HUES64 (cell line): Measurements from ENCODE around the gene TBC1D3C. TPM values are rescaled to one million over a fixed set of nuclear protein-coding genes. Genes with fewer than 3 reads are reported as not detected.
"Not testable (repeated sequence)": the region's sequence is repeated elsewhere in the genome, so short reads cannot be mapped to it uniquely, and the experiment has no call there.

ENCODE experiments used
- H3K27ac ChIP-seq: 2 replicates; pipeline ENCODE4 v1.7.0; 2013; ENCODE audit warnings: low read depth, low read length, inconsistent platforms
- H3K27me3 ChIP-seq: 2 replicates; pipeline ENCODE4 v1.6.1; 2013; ENCODE audit warnings: mild to moderate bottlenecking, low read length; ENCODE audit not compliant: insufficient read depth
- H3K36me3 ChIP-seq: 2 replicates; pipeline ENCODE4 v1.6.1; 2013; ENCODE audit warnings: mild to moderate bottlenecking, low read length; ENCODE audit not compliant: insufficient read depth
- H3K4me1 ChIP-seq: 2 replicates; pipeline ENCODE4 v1.6.1; 2013; ENCODE audit warnings: mild to moderate bottlenecking, low read length, moderate library complexity; ENCODE audit not compliant: insufficient read depth
- H3K4me3 ChIP-seq: 2 replicates; pipeline ENCODE4 v1.5.1; 2013; ENCODE audit warnings: mild to moderate bottlenecking, low read length, moderate library complexity
- H3K9ac ChIP-seq: 2 replicates; pipeline ENCODE4 v1.6.1; 2013; ENCODE audit warnings: mild to moderate bottlenecking, low read depth, low read length
- H3K9me3 ChIP-seq: 2 replicates; pipeline ENCODE4 v1.6.1; 2013; ENCODE audit warnings: low read depth, low read length; ENCODE audit not compliant: insufficient read depth
- WGBS: fragments of 150-250, 120-280 bp; methylation state at CpG from one replicate; pipeline ENCODE4 v1.1.7; 2013; ENCODE audit warnings: missing lambda C conversion rate; 5-methylcytosine and 5-hydroxymethylcytosine counted together
- polyA plus RNA-seq, 2 experiments: library from polyadenylated mRNA; stranded (reverse); fragments of 50-300 nt; gene quantifications; one replicate each; pipeline ENCODE4 v1.2.3, GENCODE V29; 2013

Gene TBC1D3C
- polyA plus RNA-seq (2013, experiment 1 of 2) = not detected
- not detected for polyA plus RNA-seq (2013, experiment 2 of 2)

- H3K4me1 ChIP-seq, H3K27me3 ChIP-seq, H3K36me3 ChIP-seq, H3K4me3 ChIP-seq, H3K9ac ChIP-seq, H3K9me3 ChIP-seq, H3K27ac ChIP-seq: not testable (repeated sequence)
- no CpG with 5 or more reads among the region's 10 CpGs for WGBS
These were observed at the start of gene TBC1D3C for GRCh38 chr17:38068534-38068933. Gene TBC1D3C, minus strand, starts transcription at chr17:38068634. Its CDS starts 1,568 bp downstream, at chr17:38067066.

DNA sequence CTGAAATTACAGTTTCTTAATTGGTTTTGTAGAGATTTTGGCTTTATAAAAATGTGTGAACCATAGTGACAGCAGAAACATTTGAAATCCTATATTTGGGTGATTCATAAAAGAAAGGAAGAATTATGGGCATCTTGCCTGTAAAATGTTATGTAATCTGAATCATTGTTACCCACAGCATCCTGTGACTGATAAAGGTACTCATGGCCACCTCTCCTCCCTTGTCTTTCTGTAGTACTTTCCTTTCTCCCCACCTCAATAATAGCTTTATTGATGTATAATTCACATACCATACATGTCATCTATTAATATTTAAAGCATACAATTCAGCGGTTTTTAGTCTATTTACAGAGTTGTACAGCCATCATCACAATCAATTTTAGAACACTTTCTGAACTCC is 30.8 kb upstream of the TBC1D3C start:
- not testable (repeated sequence) for H3K27me3 ChIP-seq, H3K36me3 ChIP-seq, H3K9me3 ChIP-seq, H3K4me3 ChIP-seq, H3K27ac ChIP-seq, H3K9ac ChIP-seq, H3K4me1 ChIP-seq
- WGBS = no CpG with 5 or more reads among the region's 1 CpG

- H3K9me3 ChIP-seq, H3K27ac ChIP-seq, H3K36me3 ChIP-seq, H3K9ac ChIP-seq, H3K4me1 ChIP-seq, H3K4me3 ChIP-seq, H3K27me3 ChIP-seq: not testable (repeated sequence)
- no CpG with 5 or more reads among the region's 2 CpGs for WGBS
These were observed 25.7 kb upstream of the TBC1D3C start for GRCh38 chr17:38094059-38094694.

GRCh38 chr17:38088120-38088519 is 19.7 kb upstream of the TBC1D3C start:
- not testable (repeated sequence) for H3K4me1 ChIP-seq, H3K4me3 ChIP-seq, H3K9ac ChIP-seq, H3K27ac ChIP-seq, H3K9me3 ChIP-seq, H3K27me3 ChIP-seq, H3K36me3 ChIP-seq
- 98% methylated on average over 8 of the region's 10 CpGs for WGBS

DNA sequence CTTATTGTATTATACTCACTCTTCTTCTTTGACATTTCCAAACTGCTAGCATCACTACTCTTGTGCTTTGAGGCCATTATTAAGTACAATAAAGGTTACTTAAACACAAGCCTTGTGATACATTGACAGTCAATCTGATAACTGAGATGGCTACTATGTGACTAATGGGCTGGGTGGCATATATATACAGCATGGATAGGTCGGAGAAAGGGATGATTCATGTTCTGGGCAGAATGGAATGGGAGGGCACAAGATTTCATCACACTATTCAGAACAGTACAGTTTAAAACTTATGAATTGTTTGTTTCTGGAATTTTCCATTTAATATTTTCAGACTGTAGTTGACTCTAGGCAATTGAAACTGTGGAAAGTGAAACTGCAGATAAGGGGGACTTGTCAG is 18.9 kb upstream of the TBC1D3C start:
- H3K36me3 ChIP-seq, H3K27me3 ChIP-seq, H3K9me3 ChIP-seq, H3K27ac ChIP-seq, H3K4me3 ChIP-seq, H3K4me1 ChIP-seq, H3K9ac ChIP-seq: not testable (repeated sequence)
- no CpG with 5 or more reads among the region's 1 CpG for WGBS
